ENCODE measurements around the gene CTSW.

The CTSW gene

GRCh38 chr11:65860278-65861164 lies 19.1 kb upstream of the CTSW start, which contains the start of gene MUS81 (continued):
- TF ChIP-seq, protein P1, sequence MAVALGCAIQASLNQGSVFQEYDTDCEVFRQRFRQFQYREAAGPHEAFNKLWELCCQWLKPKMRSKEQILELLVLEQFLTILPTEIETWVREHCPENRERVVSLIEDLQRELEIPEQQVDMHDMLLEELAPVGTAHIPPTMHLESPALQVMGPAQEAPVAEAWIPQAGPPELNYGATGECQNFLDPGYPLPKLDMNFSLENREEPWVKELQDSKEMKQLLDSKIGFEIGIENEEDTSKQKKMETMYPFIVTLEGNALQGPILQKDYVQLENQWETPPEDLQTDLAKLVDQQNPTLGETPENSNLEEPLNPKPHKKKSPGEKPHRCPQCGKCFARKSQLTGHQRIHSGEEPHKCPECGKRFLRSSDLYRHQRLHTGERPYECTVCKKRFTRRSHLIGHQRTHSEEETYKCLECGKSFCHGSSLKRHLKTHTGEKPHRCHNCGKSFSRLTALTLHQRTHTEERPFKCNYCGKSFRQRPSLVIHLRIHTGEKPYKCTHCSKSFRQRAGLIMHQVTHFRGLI (tag by site-specific recombination; IDR thresholded peaks at IDR 0.05) = peak; percentile 63; the same call in 1 of the 2 replicates
- TF ChIP-seq ZIC2 (tag by site-specific recombination; IDR thresholded peaks at IDR 0.05) (0 out of 2 replicates have a peak, but pooled peaks have one; percentile 4), ZNF146 (tag by site-specific recombination; IDR thresholded peaks at IDR 0.05) (no peak), ZNF623 (tag by site-specific recombination; IDR thresholded peaks at IDR 0.05) (0 out of 2 replicates have a peak, but pooled peaks have one; percentile 20), ZNF280C (tag by site-specific recombination; IDR thresholded peaks at IDR 0.05) (no peak), ZNF837 (tag by site-specific recombination; IDR thresholded peaks at IDR 0.05) (no peak), YY2 (tag by site-specific recombination; IDR thresholded peaks at IDR 0.05) (peak; percentile 63; the same call in 1 of the 2 replicates), ZNF2 (tag by site-specific recombination; IDR thresholded peaks at IDR 0.05) (peak; percentile 31; the same call in 1 of the 2 replicates), ZNF423 (tag by site-specific recombination; IDR thresholded peaks at IDR 0.05) (0 out of 2 replicates have a peak, but pooled peaks have one; percentile 6), ZBTB11 (tag by site-specific recombination; conservative IDR thresholded peaks at IDR 0.05; ENCODE audit: low read depth) (peak; percentile 92), ZNF473 (tag by site-specific recombination; IDR thresholded peaks at IDR 0.05) (no peak), ZNF23 (tag by site-specific recombination; IDR thresholded peaks at IDR 0.05; ENCODE audit: borderline replicate concordance) (no peak), FEZF1 (tag by site-specific recombination; IDR thresholded peaks at IDR 0.05) (peak; percentile 58), WT1 (tag by site-specific recombination; IDR thresholded peaks at IDR 0.05) (no peak), ZNF184 (tag by site-specific recombination; IDR thresholded peaks at IDR 0.05) (0 out of 2 replicates have a peak, but pooled peaks have one; percentile 46), ZNF629 (tag by site-specific recombination; IDR thresholded peaks at IDR 0.05) (peak; percentile 76), ZFHX2 (tag by site-specific recombination; conservative IDR thresholded peaks at IDR 0.05) (peak; percentile 83), SCRT2 (tag by site-specific recombination; IDR thresholded peaks at IDR 0.05) (no peak), ZNF10 (tag by site-specific recombination; IDR thresholded peaks at IDR 0.05) (0 out of 2 replicates have a peak, but pooled peaks have one; percentile 28), ZFP3 (tag by site-specific recombination; IDR thresholded peaks at IDR 0.05; ENCODE audit: low read depth) (no peak)
- TF ChIP-seq, protein P2, sequence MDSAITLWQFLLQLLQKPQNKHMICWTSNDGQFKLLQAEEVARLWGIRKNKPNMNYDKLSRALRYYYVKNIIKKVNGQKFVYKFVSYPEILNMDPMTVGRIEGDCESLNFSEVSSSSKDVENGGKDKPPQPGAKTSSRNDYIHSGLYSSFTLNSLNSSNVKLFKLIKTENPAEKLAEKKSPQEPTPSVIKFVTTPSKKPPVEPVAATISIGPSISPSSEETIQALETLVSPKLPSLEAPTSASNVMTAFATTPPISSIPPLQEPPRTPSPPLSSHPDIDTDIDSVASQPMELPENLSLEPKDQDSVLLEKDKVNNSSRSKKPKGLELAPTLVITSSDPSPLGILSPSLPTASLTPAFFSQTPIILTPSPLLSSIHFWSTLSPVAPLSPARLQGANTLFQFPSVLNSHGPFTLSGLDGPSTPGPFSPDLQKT (IDR thresholded peaks at IDR 0.05; ENCODE audit: borderline replicate concordance, low read depth, low read length) = no peak
- TF ChIP-seq, protein P3, sequence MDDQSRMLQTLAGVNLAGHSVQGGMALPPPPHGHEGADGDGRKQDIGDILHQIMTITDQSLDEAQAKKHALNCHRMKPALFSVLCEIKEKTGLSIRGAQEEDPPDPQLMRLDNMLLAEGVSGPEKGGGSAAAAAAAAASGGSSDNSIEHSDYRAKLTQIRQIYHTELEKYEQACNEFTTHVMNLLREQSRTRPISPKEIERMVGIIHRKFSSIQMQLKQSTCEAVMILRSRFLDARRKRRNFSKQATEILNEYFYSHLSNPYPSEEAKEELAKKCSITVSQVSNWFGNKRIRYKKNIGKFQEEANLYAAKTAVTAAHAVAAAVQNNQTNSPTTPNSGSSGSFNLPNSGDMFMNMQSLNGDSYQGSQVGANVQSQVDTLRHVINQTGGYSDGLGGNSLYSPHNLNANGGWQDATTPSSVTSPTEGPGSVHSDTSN (CRISPR knock-in tag; IDR thresholded peaks at IDR 0.05) = peak; percentile 78
- TF ChIP-seq, protein P4, sequence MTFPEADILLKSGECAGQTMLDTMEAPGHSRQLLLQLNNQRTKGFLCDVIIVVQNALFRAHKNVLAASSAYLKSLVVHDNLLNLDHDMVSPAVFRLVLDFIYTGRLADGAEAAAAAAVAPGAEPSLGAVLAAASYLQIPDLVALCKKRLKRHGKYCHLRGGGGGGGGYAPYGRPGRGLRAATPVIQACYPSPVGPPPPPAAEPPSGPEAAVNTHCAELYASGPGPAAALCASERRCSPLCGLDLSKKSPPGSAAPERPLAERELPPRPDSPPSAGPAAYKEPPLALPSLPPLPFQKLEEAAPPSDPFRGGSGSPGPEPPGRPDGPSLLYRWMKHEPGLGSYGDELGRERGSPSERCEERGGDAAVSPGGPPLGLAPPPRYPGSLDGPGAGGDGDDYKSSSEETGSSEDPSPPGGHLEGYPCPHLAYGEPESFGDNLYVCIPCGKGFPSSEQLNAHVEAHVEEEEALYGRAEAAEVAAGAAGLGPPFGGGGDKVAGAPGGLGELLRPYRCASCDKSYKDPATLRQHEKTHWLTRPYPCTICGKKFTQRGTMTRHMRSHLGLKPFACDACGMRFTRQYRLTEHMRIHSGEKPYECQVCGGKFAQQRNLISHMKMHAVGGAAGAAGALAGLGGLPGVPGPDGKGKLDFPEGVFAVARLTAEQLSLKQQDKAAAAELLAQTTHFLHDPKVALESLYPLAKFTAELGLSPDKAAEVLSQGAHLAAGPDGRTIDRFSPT (tag by site-specific recombination; IDR thresholded peaks at IDR 0.05) = peak; percentile 75
- TF ChIP-seq, protein P5, sequence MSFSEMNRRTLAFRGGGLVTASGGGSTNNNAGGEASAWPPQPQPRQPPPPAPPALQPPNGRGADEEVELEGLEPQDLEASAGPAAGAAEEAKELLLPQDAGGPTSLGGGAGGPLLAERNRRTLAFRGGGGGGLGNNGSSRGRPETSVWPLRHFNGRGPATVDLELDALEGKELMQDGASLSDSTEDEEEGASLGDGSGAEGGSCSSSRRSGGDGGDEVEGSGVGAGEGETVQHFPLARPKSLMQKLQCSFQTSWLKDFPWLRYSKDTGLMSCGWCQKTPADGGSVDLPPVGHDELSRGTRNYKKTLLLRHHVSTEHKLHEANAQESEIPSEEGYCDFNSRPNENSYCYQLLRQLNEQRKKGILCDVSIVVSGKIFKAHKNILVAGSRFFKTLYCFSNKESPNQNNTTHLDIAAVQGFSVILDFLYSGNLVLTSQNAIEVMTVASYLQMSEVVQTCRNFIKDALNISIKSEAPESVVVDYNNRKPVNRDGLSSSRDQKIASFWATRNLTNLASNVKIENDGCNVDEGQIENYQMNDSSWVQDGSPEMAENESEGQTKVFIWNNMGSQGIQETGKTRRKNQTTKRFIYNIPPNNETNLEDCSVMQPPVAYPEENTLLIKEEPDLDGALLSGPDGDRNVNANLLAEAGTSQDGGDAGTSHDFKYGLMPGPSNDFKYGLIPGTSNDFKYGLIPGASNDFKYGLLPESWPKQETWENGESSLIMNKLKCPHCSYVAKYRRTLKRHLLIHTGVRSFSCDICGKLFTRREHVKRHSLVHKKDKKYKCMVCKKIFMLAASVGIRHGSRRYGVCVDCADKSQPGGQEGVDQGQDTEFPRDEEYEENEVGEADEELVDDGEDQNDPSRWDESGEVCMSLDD (tag by site-specific recombination; IDR thresholded peaks at IDR 0.05) = peak; percentile 99

All from HEK293 (cell line).